IPS-20b (cell line): ENCODE results near the gene PDSS1.

Experiments
- H3K27ac ChIP-seq: one replicate; pipeline ENCODE4 v1.5.1; 2013; ENCODE audit warnings: low read length
- H3K27me3 ChIP-seq: 2 replicates; pipeline ENCODE4 v1.6.1; 2013; ENCODE audit warnings: mild to moderate bottlenecking, low read length, inconsistent platforms; ENCODE audit not compliant: insufficient read depth
- H3K36me3 ChIP-seq: 2 replicates; pipeline ENCODE4 v1.6.1; 2013; ENCODE audit warnings: low read depth, mild to moderate bottlenecking, inconsistent platforms, low read length, moderate library complexity; ENCODE audit not compliant: insufficient read depth
- H3K4me1 ChIP-seq: 2 replicates; pipeline ENCODE4 v1.6.1; 2013; ENCODE audit warnings: mild to moderate bottlenecking, control low read depth, inconsistent platforms, low read length, moderate library complexity; ENCODE audit not compliant: insufficient read depth
- H3K4me3 ChIP-seq: 2 replicates; pipeline ENCODE4 v1.5.1; 2013; ENCODE audit warnings: mild to moderate bottlenecking, low read length, inconsistent platforms
- H3K9ac ChIP-seq: 2 replicates; pipeline ENCODE4 v1.6.1; 2013; ENCODE audit warnings: low read depth, mild to moderate bottlenecking, inconsistent platforms, low read length, moderate library complexity
- H3K9me3 ChIP-seq: 2 replicates; pipeline ENCODE4 v1.6.1; 2013; ENCODE audit warnings: mild to moderate bottlenecking, low read depth, low read length, inconsistent platforms; ENCODE audit not compliant: insufficient read depth

Gene PDSS1

DNA sequence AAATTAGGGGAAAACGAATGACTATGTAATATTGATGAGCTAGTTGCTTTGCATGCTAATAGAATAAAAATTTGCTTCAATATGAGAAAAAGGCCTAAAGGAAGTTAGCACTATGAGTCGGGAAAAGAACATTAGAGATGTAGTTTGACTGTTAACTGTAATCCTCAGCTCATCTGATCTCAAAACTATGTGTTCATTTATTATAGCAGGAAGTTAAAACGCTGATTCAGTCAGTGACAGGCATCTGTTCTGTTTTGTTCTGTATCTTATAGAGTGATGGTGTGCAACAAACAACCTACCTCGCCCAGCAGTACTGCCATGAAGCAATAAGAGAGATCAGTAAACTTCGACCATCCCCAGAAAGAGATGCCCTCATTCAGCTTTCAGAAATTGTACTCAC, 48.6 kb downstream of the PDSS1 start:
- no peak overlapping the region for H3K27ac ChIP-seq
- peaks cover 9% of the 10 kb centered on the region; the same call in 1 of the 2 replicates for H3K4me1 ChIP-seq
- H3K9me3 ChIP-seq, result no peaks in the 10 kb centered on the region
- no peak overlapping the region for H3K9ac ChIP-seq
- no peaks in the 10 kb centered on the region for H3K27me3 ChIP-seq
- H3K36me3 ChIP-seq, result peaks cover 79% of the 10 kb centered on the region
- no peak overlapping the region for H3K4me3 ChIP-seq

DNA sequence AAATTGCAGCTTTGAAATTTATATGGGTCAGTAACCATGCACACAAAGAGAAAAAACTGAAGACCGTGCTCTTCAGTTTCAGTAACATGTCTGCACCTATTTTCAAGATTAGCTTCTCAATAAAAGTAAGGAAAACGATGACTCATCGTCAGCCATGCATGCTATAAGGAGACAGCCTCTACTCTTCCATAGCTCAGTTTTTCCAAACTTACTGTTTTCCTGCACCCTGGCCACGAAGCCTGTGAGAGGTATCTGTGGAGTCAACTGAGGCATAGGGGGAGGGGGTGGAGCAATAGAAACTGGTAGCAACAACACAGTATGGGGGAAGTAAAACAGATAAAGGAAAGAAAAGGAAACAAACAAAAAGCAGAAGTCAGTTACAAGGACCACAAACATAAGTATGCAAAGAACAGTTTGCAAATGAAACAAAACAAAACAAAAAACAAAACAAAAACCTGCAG, 58.0 kb downstream of the PDSS1 start:
- peak overlapping the region; percentile 17 for H3K27ac ChIP-seq
- peaks cover 27% of the 10 kb centered on the region; the same call in 1 of the 2 replicates for H3K4me1 ChIP-seq
- no peaks in the 10 kb centered on the region for H3K9me3 ChIP-seq
- peak overlapping the region; percentile 45 for H3K4me3 ChIP-seq
- H3K27me3 ChIP-seq, result no peaks in the 10 kb centered on the region
- H3K9ac ChIP-seq, result peak overlapping the region; percentile 31; the same call in 1 of the 2 replicates
- peaks cover 12% of the 10 kb centered on the region; the same call in 1 of the 2 replicates for H3K36me3 ChIP-seq

DNA sequence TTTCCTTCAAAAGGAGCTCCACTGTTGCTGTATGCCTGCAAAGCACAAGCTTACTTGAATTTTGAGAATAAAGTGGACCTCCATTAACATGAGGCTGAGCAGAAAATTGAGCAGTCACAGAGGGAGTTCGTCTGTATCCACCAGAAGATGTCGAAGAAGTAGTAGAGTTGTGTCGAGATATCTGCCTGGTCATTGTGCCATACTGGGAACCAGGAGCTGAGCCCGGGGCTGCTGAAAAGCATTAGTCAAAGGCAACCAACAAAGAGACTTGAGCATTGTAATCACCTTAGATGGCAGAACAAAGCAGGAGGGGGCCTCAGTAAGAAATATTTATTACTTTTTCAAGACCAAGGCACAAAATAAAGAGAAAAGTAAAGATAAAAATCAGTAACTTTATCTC, 61.5 kb downstream of the PDSS1 start:
- peaks cover 27% of the 10 kb centered on the region; the same call in 1 of the 2 replicates for H3K4me1 ChIP-seq
- H3K36me3 ChIP-seq, result peaks cover 7% of the 10 kb centered on the region; the same call in 1 of the 2 replicates
- no peaks in the 10 kb centered on the region for H3K27me3 ChIP-seq
- no peak overlapping the region for H3K4me3 ChIP-seq
- no peaks in the 10 kb centered on the region for H3K9me3 ChIP-seq
- H3K27ac ChIP-seq, result no peak overlapping the region
- H3K9ac ChIP-seq, result no peak overlapping the region

DNA sequence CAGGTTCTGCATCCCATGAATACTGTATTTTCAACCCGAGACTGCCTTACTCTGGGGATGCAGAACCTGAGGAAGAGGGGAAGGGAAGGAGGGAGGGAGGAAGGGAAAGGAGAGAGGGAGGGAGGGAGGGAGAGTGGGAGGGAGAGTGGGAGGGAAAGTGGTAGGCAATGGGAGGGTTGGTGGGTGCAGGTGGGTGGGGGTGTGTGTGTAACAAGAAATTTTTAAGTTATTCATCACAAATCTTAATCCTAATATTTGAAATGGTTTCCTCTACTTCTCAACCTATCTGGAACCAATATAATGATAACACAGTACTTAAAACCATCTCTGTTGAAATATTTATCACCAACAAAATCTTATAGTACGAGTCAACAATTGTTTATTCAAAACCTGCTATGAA, 68.0 kb downstream of the PDSS1 start:
- Histone ChIP-seq H3K4me1 (peaks cover 2% of the 10 kb centered on the region; the same call in 1 of the 2 replicates), H3K4me3 (no peak overlapping the region), H3K9me3 (no peaks in the 10 kb centered on the region), H3K27me3 (no peaks in the 10 kb centered on the region), H3K27ac (no peak overlapping the region), H3K36me3 (peaks cover 22% of the 10 kb centered on the region), H3K9ac (no peak overlapping the region)

DNA sequence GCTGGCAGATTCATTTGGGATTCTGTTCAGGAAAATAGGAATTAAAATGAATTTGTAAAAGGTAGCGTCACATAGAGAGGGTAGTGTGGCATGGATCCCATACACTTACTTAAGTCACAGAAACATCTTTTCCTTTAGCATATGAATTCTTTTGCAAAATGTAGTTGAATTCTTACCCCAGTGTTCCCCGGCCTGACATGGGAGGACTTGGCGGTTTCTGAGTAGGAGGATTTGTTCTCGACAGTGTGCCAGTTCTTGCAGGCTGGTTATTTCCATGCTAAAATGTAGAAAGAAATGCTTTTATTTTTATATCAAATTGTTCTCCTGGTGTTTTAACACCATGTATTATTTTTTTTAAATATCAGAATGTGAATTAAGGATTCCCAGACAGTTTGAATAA, 72.6 kb downstream of the PDSS1 start:
- H3K9ac ChIP-seq, result no peak overlapping the region
- H3K9me3 ChIP-seq, result no peaks in the 10 kb centered on the region
- H3K4me1 ChIP-seq, result peaks cover 8% of the 10 kb centered on the region; the same call in 1 of the 2 replicates
- no peaks in the 10 kb centered on the region for H3K27me3 ChIP-seq
- H3K4me3 ChIP-seq, result no peak overlapping the region
- H3K27ac ChIP-seq, result no peak overlapping the region
- H3K36me3 ChIP-seq, result peaks cover 6% of the 10 kb centered on the region; the same call in 1 of the 2 replicates

DNA sequence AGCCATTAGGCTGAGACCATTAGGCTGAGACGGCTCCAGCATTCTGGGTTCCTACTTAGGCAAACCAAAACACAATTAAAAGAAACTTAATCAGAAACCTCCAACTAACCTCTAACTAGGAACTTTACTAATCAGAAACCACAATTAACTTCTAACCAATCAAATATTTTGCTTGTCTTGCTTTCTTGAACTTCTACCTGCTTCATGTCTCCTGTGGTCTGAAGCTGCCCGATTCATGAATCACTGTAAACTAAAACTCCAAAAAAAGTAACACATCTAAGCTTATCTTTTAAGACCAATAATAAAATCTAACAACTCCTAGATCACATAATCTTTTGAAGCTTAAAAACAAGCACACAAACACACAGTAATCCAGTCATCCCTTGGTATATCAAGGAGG, 76.1 kb downstream of the PDSS1 start:
- Histone ChIP-seq H3K27ac (no peak overlapping the region), H3K4me1 (peaks cover 8% of the 10 kb centered on the region; the same call in 1 of the 2 replicates)

DNA sequence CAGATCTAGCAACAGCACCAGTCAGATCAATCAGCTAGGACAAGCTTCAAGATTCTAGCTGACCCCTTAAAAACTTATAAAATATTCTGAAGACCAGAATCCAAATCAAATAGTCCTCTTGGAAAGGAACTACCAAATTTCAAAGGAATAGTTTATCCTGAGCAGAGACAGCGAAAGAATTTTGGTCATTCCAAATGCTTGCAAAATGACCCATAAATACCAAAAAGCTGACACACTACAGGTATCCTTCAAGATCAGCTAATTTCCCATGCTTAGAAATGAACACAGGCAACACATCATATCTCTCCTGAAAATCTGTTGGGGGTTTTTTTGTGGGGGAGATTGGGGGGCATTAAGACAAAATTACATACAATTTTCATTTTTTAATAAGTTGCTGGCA, 78.8 kb downstream of the PDSS1 start:
- no peak overlapping the region for H3K4me3 ChIP-seq
- no peaks in the 10 kb centered on the region for H3K9me3 ChIP-seq
- H3K4me1 ChIP-seq, result peaks cover 13% of the 10 kb centered on the region
- H3K27ac ChIP-seq, result no peak overlapping the region
- H3K36me3 ChIP-seq, result no peaks in the 10 kb centered on the region
- no peaks in the 10 kb centered on the region for H3K27me3 ChIP-seq
- no peak overlapping the region for H3K9ac ChIP-seq

More for the DNA sequence above, 76.1 kb downstream of the PDSS1 start:
- Histone ChIP-seq H3K27me3 (no peaks in the 10 kb centered on the region), H3K36me3 (no peaks in the 10 kb centered on the region), H3K4me3 (no peak overlapping the region), H3K9me3 (no peaks in the 10 kb centered on the region), H3K9ac (no peak overlapping the region)

DNA sequence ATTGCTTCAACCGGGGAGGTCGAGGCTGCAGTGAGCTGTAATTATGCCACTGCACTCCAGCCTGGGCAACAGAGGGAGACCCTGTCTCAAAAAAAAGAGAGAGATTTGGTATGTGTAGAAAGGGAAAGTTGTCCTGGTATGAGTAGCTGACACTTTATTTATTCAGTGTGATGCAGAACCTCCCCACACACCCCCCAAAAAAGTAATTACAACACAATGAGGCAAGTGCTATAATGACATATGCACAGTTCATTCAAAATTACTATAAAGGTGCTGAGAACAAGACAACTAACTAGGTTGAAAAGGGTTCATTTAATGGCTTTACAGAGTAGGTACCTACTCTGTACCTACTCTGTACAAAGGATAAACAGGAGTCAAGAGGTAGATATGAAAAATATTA, 80.2 kb downstream of the PDSS1 start:
- H3K4me1 ChIP-seq, result peaks cover 22% of the 10 kb centered on the region
- no peaks in the 10 kb centered on the region for H3K36me3 ChIP-seq
- H3K9me3 ChIP-seq, result no peaks in the 10 kb centered on the region
- no peak overlapping the region for H3K27ac ChIP-seq
- no peaks in the 10 kb centered on the region for H3K27me3 ChIP-seq
- no peak overlapping the region for H3K9ac ChIP-seq
- H3K4me3 ChIP-seq, result no peak overlapping the region

DNA sequence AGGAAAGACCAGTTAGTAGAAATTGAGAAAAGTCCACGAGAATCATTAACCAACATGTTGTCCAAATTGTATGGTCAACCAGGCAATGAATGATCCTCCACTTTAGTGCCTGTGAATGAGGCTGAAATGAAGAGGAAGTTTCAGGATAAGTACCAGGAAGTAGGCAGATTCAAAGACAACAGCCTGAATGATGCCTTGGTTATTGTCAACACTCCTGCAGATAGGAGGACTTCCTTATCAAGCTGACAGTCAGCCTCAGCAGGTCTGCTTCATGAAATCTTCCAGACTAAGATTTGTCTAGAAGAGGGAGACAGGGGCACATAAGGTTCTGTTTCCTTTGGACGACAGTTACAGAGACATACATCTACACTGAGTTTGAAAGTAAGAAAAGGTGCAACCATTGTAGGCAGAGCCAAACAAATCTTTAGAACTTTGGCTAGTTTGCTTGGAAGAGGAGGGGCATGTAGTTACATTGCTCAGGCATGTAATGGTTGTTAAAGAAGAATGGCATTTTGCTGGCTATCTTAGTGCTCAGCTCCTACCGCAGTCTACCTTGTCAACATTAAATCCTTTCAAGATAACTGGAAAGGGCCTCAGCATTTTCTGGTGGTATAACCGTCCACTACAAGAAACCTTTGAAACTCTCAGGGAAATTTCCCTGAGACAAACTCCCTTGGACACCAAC, 81.8 kb downstream of the PDSS1 start:
- H3K4me3 ChIP-seq, result no peak overlapping the region
- no peaks in the 10 kb centered on the region for H3K36me3 ChIP-seq
- peaks cover 22% of the 10 kb centered on the region for H3K4me1 ChIP-seq
- no peak overlapping the region for H3K9ac ChIP-seq
- H3K27ac ChIP-seq, result no peak overlapping the region
- H3K27me3 ChIP-seq, result no peaks in the 10 kb centered on the region
- no peaks in the 10 kb centered on the region for H3K9me3 ChIP-seq

DNA sequence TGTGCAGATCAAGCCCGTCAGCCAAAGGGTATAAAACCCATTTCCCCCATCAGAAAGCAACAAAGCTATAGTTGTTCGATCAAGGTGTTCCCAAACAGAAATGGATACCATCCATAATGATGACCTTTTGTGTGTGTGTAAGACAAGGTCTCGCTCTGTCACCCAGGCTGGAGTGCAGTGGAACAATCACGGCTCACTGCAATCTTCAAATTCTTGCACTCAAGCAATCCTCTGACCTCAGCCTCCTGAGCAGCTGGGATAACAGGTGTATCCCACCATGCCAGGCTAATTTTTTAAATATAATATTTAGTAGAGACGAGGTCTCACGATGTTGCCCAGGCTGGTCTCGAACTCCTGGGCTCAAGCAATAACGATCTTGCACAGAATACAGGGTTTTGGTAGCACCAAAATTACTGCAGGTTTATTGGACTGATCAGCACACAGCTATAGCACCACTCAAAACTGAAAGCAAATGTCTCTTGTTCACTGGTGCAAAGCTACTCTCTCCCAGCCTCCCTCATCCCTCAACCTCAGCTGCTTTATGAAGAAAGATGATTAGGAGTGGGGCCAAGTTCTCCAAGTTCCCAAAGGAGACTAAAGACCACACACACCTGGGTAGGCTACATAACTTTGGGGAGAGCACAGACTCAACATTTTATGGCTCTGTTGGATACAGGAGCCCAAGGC, 82.7 kb downstream of the PDSS1 start:
- H3K27ac ChIP-seq, result no peak overlapping the region
- peaks cover 22% of the 10 kb centered on the region for H3K4me1 ChIP-seq
- no peak overlapping the region for H3K9ac ChIP-seq

DNA sequence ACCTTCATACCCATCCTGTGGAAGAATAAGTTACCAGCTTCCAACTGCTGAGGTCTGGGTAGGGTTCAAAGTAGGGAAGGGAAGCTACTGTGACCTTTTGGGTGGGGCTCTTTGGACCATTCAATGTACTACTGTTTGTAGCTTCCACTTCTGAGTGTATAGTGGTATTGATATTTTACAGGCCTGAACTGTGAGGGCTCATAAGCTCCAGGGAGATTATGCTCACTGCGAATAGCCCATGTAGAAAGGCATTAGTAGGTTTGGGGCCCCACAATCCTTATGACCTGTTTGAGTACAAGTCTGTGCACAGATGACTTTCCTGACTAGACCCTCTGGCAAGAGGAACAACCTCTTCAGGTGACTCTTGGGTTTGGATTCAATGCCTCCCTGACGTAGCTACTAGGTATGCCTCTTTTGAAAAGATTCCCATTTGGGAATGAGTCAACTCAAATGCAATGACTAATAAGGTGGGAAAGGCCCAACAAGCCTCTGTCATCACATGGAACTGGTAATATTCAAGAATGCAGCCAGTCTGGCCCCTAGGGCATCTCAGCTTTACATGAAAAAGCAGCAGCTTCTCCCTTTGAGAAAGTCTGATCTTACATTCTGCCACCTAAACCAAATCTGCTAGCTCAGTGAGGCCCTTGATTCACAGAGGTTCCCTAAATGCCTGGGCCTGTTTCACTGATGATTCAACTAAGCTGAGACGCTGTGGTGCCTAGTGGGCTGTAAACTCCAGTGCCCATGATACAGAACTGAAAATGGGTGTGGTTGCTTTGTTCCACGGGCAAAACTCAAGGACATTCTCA, 83.5 kb downstream of the PDSS1 start:
- Histone ChIP-seq H3K4me3 (0 out of 2 replicates have a peak overlapping the region, but pooled peaks have one; percentile 19), H3K27me3 (no peaks in the 10 kb centered on the region), H3K27ac (no peak overlapping the region), H3K36me3 (no peaks in the 10 kb centered on the region), H3K9ac (peak overlapping the region; percentile 36; the same call in 1 of the 2 replicates), H3K4me1 (peaks cover 22% of the 10 kb centered on the region), H3K9me3 (no peaks in the 10 kb centered on the region)

More for the DNA sequence above, 82.7 kb downstream of the PDSS1 start:
- H3K27me3 ChIP-seq, result no peaks in the 10 kb centered on the region
- H3K4me3 ChIP-seq, result no peak overlapping the region
- H3K36me3 ChIP-seq, result no peaks in the 10 kb centered on the region
- H3K9me3 ChIP-seq, result no peaks in the 10 kb centered on the region
